HG02759 (cell line): Measurements from ENCODE around the gene OOSP4A.

Experiments
- ATAC-seq: cut with Tn5 transposase; IDR thresholded peaks from one replicate; pipeline ENCODE4 v1.9.1; 2021; ENCODE audit warnings: mild to moderate bottlenecking, moderate library complexity; ENCODE audit not compliant: unreplicated experiment

OOSP4A gene

GRCh38 chr11:59963733-59964132, at the start of gene OOSP4A:
Gene OOSP4A (plus strand): TSS chr11:59964033. CDS start chr11:59964033, 0 bp downstream.
- no peak for ATAC-seq

- ATAC-seq, result no peak
Observed at GRCh38 chr11:59918480-59918879, 45.4 kb upstream of the OOSP4A start.

GRCh38 chr11:59918987-59919589, 44.7 kb upstream of the OOSP4A start:
- ATAC-seq, result no peak

- no peak for ATAC-seq
Observed at GRCh38 chr11:59923813-59924212, 40.0 kb upstream of the OOSP4A start.

GRCh38 chr11:59931688-59932087, 32.1 kb upstream of the OOSP4A start:
- no peak for ATAC-seq

GRCh38 chr11:59938132-59938531, 25.7 kb upstream of the OOSP4A start, which contains the start of gene OOSP1:
Gene OOSP1 (plus strand): TSS chr11:59938432. CDS start chr11:59938455, 23 bp downstream.
- no peak for ATAC-seq

- ATAC-seq, result no peak
Observed at GRCh38 chr11:59938718-59939117, 25.1 kb upstream of the OOSP4A start.

- ATAC-seq, result no peak
Observed at GRCh38 chr11:59939482-59939881, 24.4 kb upstream of the OOSP4A start.

GRCh38 chr11:59941091-59941490, 22.7 kb upstream of the OOSP4A start:
- ATAC-seq, result no peak

- ATAC-seq, result no peak
Observed at GRCh38 chr11:59943997-59944714, 19.7 kb upstream of the OOSP4A start.

- ATAC-seq, result no peak
Observed at GRCh38 chr11:59944720-59945119, 19.1 kb upstream of the OOSP4A start.

- no peak for ATAC-seq
Observed at GRCh38 chr11:59953463-59954218, 10.2 kb upstream of the OOSP4A start.

GRCh38 chr11:59954219-59954847, 9.5 kb upstream of the OOSP4A start:
- no peak for ATAC-seq

- ATAC-seq, result no peak
Observed at GRCh38 chr11:59957094-59957493, 6.7 kb upstream of the OOSP4A start.

GRCh38 chr11:59960502-59961381, 3.1 kb upstream of the OOSP4A start:
- no peak for ATAC-seq

- ATAC-seq, result no peak
Observed at GRCh38 chr11:59962107-59962482, 1.7 kb upstream of the OOSP4A start.

GRCh38 chr11:59965424-59965823, 1.6 kb downstream of the OOSP4A start:
- no peak for ATAC-seq

- ATAC-seq, result no peak
Observed at GRCh38 chr11:59966201-59966600, 2.4 kb downstream of the OOSP4A start.

- no peak for ATAC-seq
Observed at GRCh38 chr11:59967677-59968394, 4.0 kb downstream of the OOSP4A start.

- ATAC-seq, result no peak
Observed at GRCh38 chr11:59968395-59968783, 4.6 kb downstream of the OOSP4A start.
